Effector memory CD4-positive, alpha-beta T cell (primary cell): ENCODE data around the gene FEM1C.

Source experiments
- DNase-seq, 3 donors: peaks; one replicate each; pipeline ENCODE4 v3.0.0-alpha.2; 2020
- H3K27ac ChIP-seq: 2 replicates; pipeline ENCODE4 v1.7.0; 2013; ENCODE audit warnings: mild to moderate bottlenecking, low read length, moderate library complexity; ENCODE audit not compliant: insufficient read depth, poor library complexity, severe bottlenecking
- H3K27me3 ChIP-seq: replicated peaks from 2 replicates; pipeline ENCODE4 v1.7.0; 2013; ENCODE audit warnings: mild to moderate bottlenecking, low read length; ENCODE audit not compliant: insufficient read depth, control insufficient read depth, poor library complexity, severe bottlenecking
- H3K36me3 ChIP-seq: 2 replicates; pipeline ENCODE4 v1.7.0; 2013; ENCODE audit warnings: mild to moderate bottlenecking, low read length, moderate library complexity; ENCODE audit not compliant: control insufficient read depth, insufficient read depth
- H3K4me1 ChIP-seq: 2 replicates; pipeline ENCODE4 v1.7.0; 2013; ENCODE audit warnings: low read length, mild to moderate bottlenecking; ENCODE audit not compliant: control insufficient read depth, insufficient read depth, poor library complexity, severe bottlenecking
- H3K4me3 ChIP-seq: 2 replicates; pipeline ENCODE4 v1.7.0; 2013; ENCODE audit warnings: low read length, low read depth, mild to moderate bottlenecking; ENCODE audit not compliant: insufficient read depth, poor library complexity, severe bottlenecking
- H3K9me3 ChIP-seq: 2 replicates; pipeline ENCODE4 v1.7.0; 2013; ENCODE audit warnings: mild to moderate bottlenecking, low read length, moderate library complexity; ENCODE audit not compliant: control insufficient read depth

FEM1C gene

DNA sequence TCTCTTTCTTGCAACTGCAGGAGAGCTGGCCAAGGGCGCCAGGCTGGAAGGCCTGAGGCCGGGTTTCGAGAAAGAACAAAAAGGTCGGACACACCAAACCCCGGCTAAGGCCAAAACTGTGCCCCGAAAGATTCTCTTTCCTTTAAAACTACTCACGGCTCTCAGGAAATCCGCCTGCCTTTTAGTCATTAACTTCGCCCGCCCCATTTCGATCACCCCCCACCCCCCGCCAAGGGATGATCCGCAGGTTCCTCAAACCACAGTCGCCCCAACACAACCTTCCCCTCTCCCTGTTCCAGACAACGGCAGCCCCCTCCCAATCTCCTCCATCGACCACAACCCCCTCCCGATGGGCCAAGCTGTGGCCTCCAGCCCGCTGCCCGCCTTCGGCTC, 536 bp downstream of the FEM1C start:
- Histone ChIP-seq H3K27me3 (no peaks in the 10 kb centered on the region), H3K4me1 (peaks cover 24% of the 10 kb centered on the region), H3K4me3 (peak overlapping the region; percentile 98), H3K27ac (peak overlapping the region; percentile 94), H3K9me3 (peaks cover 7% of the 10 kb centered on the region), H3K36me3 (no peaks in the 10 kb centered on the region)
- peak; percentile 40 to 52 (median 49) for DNase-seq

DNA sequence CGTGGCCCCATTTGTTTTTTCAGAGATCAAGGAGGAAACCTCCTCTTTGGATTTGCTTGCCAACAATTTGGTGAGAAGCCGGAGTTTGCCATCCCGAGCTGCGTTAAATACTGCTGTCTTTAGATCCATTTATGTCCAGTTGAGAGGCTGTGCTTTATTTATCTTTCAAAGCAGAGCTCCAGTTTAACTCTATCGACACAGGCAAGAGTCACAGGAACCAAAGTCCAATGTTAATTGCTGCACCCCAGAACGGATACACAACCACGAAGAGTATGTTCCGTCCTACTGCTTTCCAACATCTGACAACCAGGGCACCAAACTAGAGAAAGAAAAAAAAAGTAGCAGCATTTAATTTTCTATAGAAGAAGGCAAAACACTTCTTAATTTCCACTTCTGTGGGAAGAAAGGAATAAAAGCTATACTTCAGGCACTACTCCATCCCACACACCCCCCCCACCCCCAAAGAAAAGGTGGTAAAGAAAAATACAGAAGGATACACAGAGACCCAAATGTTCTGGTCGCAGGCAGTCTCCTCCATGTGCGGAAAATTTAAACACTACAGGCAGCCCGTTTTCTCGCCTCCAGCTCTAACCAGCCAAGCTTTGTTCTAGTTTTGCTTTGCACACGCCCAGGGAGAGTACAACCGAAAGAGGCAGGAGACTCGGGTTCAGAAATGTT, 1.1 kb downstream of the FEM1C start:
- Histone ChIP-seq H3K36me3 (no peaks in the 10 kb centered on the region), H3K9me3 (peaks cover 7% of the 10 kb centered on the region), H3K4me1 (peaks cover 24% of the 10 kb centered on the region), H3K27me3 (no peaks in the 10 kb centered on the region), H3K27ac (peak overlapping the region; percentile 94), H3K4me3 (peak overlapping the region; percentile 98)
- DNase-seq = no peak

DNA sequence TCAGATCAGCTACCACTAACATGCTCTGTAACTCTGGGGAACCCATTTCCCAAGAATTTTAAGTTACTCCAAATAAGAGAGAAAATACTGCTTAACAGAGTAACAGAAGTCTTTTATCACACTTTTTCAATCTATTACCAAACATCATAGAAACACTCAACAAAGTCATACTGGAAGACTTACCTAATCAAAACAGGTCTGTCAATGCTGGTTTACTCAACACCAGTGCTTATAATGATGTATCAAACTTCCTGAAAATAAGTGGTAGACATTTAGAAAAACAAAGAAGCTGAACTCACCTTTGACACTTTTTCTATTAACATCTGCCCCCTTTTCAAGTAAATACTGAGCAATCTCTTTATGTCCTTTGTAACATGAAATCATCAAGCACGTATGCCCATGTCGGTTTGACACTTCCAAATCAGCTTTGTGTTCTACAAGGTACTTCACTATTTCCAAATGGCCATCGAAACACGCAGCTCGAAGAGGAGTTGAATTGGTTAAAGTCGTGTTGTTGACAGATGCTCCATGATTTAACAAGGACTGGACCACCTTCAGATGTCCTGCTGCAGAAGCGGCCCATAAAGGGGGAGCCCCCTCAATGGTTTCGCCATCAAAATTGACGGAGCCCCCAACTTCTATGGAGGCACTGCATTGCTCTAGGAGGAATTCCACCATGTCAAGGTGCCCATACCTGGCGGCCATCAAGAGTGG, 1.8 kb downstream of the FEM1C start:
- H3K4me3 ChIP-seq = peak overlapping the region; percentile 98
- DNase-seq = no peak
- no peaks in the 10 kb centered on the region for H3K36me3 ChIP-seq
- peaks cover 7% of the 10 kb centered on the region for H3K9me3 ChIP-seq
- H3K4me1 ChIP-seq = peaks cover 28% of the 10 kb centered on the region
- no peaks in the 10 kb centered on the region for H3K27me3 ChIP-seq
- no peak overlapping the region for H3K27ac ChIP-seq

DNA sequence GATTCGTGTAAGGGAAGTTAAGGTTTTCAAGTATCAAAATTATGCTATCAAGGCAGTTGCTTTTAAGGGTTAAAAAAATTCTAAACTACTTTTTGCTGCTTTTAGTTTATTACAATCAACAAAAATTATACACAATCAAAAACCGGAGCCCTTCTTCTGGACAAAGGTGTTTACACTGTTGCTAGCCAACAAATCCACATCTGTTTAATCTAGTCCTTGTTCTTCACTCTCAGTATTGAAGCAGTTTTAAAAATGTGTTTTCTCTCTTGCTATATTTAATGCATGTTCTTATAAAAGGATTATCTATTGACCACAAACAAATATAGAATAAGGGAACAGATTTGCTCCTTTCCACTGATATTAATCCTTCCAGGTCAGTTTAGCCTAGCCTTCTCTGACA, 2.5 kb downstream of the FEM1C start:
- Histone ChIP-seq H3K27me3 (no peaks in the 10 kb centered on the region), H3K36me3 (peaks cover 4% of the 10 kb centered on the region), H3K4me3 (peak overlapping the region; percentile 27), H3K4me1 (peaks cover 33% of the 10 kb centered on the region), H3K9me3 (peaks cover 7% of the 10 kb centered on the region), H3K27ac (no peak overlapping the region)
- DNase-seq = no peak

DNA sequence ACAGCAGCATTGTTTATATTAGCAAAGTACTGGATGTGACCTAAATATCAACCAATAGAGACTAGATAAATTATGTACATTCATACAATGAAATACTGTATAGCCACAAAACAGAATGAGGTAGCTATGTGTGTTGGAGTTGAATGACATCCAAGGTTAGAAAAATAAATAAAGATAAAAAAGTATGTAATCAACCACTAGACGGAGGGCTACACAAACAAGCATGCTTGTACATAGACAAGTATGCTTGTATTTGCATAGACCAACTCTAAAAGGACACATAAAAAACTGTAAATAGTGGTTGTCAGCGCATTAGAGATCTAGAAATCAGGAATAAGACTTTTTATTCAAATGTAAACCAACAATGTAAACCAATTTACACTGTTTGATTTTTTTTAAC, 3.0 kb downstream of the FEM1C start:
- no peaks in the 10 kb centered on the region for H3K27me3 ChIP-seq
- H3K36me3 ChIP-seq = peaks cover 4% of the 10 kb centered on the region
- peaks cover 33% of the 10 kb centered on the region for H3K4me1 ChIP-seq

DNA sequence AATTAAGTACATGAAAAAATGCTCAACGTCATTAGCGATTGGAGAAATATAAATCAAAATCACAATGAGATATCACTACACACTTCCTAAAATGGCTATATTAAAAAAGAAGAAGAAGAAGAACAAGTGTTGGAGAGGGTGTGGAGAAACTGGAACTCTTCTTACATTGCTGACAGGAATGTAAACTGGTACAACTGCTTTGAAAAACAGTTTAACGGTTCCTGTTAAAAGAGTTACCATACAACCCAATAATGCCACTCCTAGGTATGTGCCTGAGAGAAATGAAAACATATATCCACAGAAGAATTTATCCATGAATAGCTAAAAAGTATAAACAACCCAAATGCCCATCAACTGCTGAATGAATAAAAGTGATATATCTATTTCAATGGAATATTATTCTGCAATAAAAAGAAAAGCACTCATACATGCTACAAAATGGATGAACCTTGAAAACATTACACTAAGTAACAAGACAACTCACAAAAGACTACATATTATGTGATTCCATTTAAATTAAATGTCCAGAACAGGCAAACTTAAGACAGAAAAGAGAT, 9.0 kb downstream of the FEM1C start:
- Histone ChIP-seq H3K27me3 (no peaks in the 10 kb centered on the region), H3K4me1 (peaks cover 18% of the 10 kb centered on the region), H3K36me3 (peaks cover 9% of the 10 kb centered on the region), H3K27ac (no peak overlapping the region), H3K4me3 (no peak overlapping the region), H3K9me3 (no peaks in the 10 kb centered on the region)
- DNase-seq = no peak

More for the DNA sequence above, 3.0 kb downstream of the FEM1C start:
- H3K27ac ChIP-seq = no peak overlapping the region
- peaks cover 7% of the 10 kb centered on the region for H3K9me3 ChIP-seq
- DNase-seq = no peak
- H3K4me3 ChIP-seq = peak overlapping the region; percentile 27

DNA sequence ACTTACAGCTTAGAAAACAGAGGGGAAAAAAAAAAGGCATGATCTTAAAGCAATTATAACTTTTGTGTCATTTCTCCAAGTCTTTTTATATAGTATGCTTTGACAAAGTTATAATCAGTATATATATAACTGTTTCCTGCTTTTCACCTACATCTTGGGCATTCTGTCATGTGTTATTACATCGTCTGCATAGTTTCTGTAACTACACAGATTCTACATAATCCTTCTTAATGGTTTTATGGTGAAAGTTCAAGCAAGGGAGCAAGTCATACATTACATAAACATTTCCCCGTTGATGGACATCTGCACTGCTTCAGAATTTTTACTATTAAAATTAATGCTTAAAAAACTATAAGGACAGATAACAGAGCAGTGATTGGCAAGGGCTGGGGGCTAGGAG, 12.1 kb downstream of the FEM1C start:
- Histone ChIP-seq H3K27me3 (no peaks in the 10 kb centered on the region), H3K36me3 (peaks cover 9% of the 10 kb centered on the region), H3K4me3 (no peak overlapping the region), H3K4me1 (peaks cover 9% of the 10 kb centered on the region), H3K27ac (no peak overlapping the region), H3K9me3 (no peaks in the 10 kb centered on the region)
- no peak for DNase-seq

DNA sequence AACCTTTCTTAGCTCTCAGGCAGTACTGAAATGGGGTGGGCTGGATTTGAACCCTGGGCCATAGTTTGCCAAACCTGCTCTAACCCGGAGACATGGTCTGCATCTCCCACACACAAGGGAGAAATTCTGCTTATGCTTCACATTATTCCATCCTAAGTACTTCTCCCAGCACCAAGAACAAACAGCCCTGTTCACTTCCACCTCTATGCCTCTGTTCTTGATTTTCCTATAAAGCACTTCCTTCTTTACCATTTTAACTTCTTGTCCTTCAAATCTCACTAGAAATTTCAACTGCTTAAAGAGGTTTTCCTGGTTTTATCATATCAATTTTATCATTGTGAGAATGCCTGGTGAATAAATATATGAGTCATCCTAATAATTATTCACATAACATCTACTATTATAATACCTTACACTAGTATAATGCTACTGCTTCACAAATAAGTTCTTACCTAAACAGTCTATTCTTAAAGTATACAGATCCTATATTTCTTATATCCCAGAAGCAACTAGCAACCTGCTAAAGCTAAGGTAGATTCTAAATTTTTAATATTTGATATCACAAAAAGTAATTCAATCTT, 12.7 kb downstream of the FEM1C start:
- H3K4me1 ChIP-seq = peaks cover 5% of the 10 kb centered on the region
- no peaks in the 10 kb centered on the region for H3K27me3 ChIP-seq
- no peak overlapping the region for H3K27ac ChIP-seq
- no peak for DNase-seq
- H3K4me3 ChIP-seq = no peak overlapping the region
- no peaks in the 10 kb centered on the region for H3K9me3 ChIP-seq
- H3K36me3 ChIP-seq = peaks cover 4% of the 10 kb centered on the region

DNA sequence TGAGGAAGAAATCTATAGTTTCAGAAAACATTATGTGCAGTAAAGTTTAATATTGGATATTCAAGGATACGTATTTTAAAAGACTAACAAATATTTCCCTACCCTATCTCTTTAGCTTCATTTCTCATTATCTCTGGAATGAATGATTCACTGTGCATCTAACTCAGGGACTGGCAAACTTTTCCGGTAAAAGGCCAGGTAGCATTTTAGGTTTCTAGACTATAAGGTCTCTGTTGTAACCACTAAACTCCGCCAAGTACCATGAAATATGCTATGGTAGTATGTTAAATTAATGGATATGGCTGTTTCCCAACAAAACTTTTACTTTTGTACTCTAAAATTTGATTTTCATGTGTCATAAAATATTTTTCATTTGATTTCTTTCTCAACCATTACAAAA, 13.2 kb downstream of the FEM1C start:
- Histone ChIP-seq H3K27me3 (no peaks in the 10 kb centered on the region), H3K36me3 (peaks cover 4% of the 10 kb centered on the region), H3K4me3 (no peak overlapping the region), H3K27ac (no peak overlapping the region), H3K9me3 (no peaks in the 10 kb centered on the region), H3K4me1 (peaks cover 5% of the 10 kb centered on the region)
- no peak for DNase-seq

DNA sequence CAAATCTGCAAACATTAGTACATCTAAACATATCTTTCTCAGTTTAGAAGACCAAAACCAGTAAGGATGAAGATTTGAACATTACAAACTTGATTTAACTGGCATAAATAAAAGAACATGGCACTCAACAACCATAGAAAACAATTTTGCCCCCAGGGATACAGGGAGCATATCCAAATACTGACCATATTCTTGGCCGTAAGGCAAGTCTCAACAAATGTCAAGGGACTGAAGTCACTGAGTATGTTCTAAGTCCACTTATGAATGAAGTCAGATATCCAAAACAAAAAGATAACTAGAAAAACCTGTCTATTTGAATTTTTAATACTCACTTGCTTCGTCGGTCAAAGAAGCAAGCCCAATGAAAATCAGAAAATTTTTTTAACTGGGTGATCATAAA, 14.1 kb downstream of the FEM1C start:
- peaks cover 5% of the 10 kb centered on the region for H3K4me1 ChIP-seq
- DNase-seq = no peak
- H3K4me3 ChIP-seq = no peak overlapping the region
- H3K27ac ChIP-seq = no peak overlapping the region
- peaks cover 6% of the 10 kb centered on the region for H3K36me3 ChIP-seq
- no peaks in the 10 kb centered on the region for H3K9me3 ChIP-seq
- no peaks in the 10 kb centered on the region for H3K27me3 ChIP-seq
